Measurements from ENCODE around the gene COPS9.
A peak's percentile ranks its signal among the peaks of the same experiment; 100 is the strongest.

COPS9 gene

DNA sequence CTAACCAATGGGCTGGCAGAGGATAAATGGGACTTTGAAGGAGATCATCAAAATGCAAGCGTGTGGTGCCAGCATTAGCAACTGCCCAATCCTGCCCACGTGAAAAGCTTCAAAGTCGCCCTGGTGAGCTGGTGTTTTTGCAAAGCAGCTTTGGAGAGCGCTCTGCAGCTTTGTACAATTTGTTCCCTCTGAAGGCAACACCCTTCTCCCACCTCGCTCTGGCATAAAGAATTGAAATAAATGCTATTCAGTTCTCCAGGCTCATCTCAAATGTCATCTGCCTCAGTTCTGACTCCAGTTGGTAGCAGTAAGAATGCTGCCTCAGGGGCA is 3.5 kb downstream of the COPS9 start:
- no peak for TF ChIP-seq CTCF (IDR thresholded peaks at IDR 0.05; ENCODE audit: low read depth, low read length)

GRCh38 chr2:240131941-240132650 is 4.0 kb downstream of the COPS9 start:
- 0 out of 2 replicates have a peak, but pooled peaks have one; percentile 3 for TF ChIP-seq CTCF (IDR thresholded peaks at IDR 0.05; ENCODE audit: low read depth, low read length)

More for the DNA sequence above, 3.5 kb downstream of the COPS9 start:
- no peak overlapping the region for H3K4me3 ChIP-seq (ENCODE audit: low read depth, low read length)

GRCh38 chr2:240131296-240131695 is 4.8 kb downstream of the COPS9 start:
- no peak overlapping the region for H3K4me3 ChIP-seq (ENCODE audit: low read depth, low read length)
- TF ChIP-seq CTCF (IDR thresholded peaks at IDR 0.05; ENCODE audit: low read depth, low read length): no peak

More at GRCh38 chr2:240131941-240132650, 4.0 kb downstream of the COPS9 start:
- H3K4me3 ChIP-seq (ENCODE audit: low read depth, low read length): no peak overlapping the region

- H3K4me3 ChIP-seq (ENCODE audit: low read depth, low read length): no peak overlapping the region
- TF ChIP-seq CTCF (IDR thresholded peaks at IDR 0.05; ENCODE audit: low read depth, low read length): no peak
These were observed 5.5 kb downstream of the COPS9 start for GRCh38 chr2:240130393-240131195.

- H3K4me3 ChIP-seq (ENCODE audit: low read depth, low read length): no peak overlapping the region
These were observed 6.2 kb downstream of the COPS9 start for GRCh38 chr2:240129731-240130392.

GRCh38 chr2:240129311-240129710 is 6.8 kb downstream of the COPS9 start:
- TF ChIP-seq CTCF (IDR thresholded peaks at IDR 0.05; ENCODE audit: low read depth, low read length): no peak
- no peak overlapping the region for H3K4me3 ChIP-seq (ENCODE audit: low read depth, low read length)

More at GRCh38 chr2:240129731-240130392, 6.2 kb downstream of the COPS9 start:
- TF ChIP-seq CTCF (IDR thresholded peaks at IDR 0.05; ENCODE audit: low read depth, low read length): no peak
